Upper lobe of left lung (tissue), 4 donors: ENCODE measurements around the gene C1orf21.

Experiments used
- CTCF ChIP-seq, 6 experiments: fragments of 450-650 bp in 4 of 6; fragments of 200-600 bp in 2 of 6; sonication (generic) in 2 of 6; IDR thresholded peaks; one replicate each; pipeline ENCODE4 v1.5.1; 2016 to 2019; ENCODE audit warnings: antibody characterized with exemption in 6 of 6
- POLR2A ChIP-seq, 4 donors: fragments of 450-650 bp; IDR thresholded peaks; one replicate each; pipeline ENCODE4 v1.5.1; 2016 to 2017; ENCODE audit warnings: antibody characterized with exemption in 4 of 4, mild to moderate bottlenecking in 2 of 4
- POLR2AphosphoS5 ChIP-seq, 2 donors: sonication (generic); formaldehyde crosslinking; IDR thresholded peaks; one replicate each; pipeline ENCODE4 v1.5.1; 2017; ENCODE audit warnings: antibody characterized with exemption in 2 of 2

DNA sequence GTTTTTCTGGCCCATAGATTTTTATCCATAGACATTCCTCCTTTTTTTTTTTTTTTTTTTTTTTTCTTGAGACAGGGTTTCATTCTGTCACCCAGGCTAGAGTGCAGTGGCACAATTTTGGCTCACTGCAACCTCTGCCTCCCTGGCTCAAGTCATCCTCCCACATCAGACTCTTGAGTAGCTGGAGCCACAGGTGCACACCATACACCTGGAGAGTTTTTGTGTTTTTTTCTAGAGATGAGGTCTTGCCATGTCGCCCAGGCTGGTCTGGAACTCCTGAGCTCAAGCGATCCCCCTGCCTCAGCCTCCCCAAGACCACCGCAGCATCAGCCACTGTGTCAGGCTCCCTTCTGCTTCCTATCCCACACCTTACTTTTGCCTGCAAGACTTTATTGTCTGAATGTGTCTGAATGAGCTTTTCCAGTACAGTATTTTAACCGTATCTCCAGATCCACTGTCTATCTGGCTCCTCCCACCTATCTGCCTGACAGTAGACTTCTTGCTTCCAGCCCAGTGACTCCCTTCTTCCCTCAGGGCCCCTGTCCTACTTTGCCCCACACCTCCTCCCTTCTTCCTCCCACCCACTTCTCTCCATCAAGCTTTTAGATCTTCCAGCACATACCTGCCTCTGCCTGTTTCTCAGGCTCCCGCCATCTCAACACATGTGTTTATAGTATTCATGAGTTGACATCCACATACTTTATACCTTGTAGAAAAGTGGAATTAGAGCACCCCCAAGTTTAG lies 6.1 kb downstream of the C1orf21 start:
- TF ChIP-seq POLR2AphosphoS5 (IDR thresholded peaks at IDR 0.05), result no peak
- no peak for TF ChIP-seq POLR2A (IDR thresholded peaks at IDR 0.05)
- TF ChIP-seq CTCF (IDR thresholded peaks at IDR 0.05), result no peak
